Stimulated activated CD4-positive, alpha-beta T cell treated with anti-CD3 and anti-CD28 coated beads, Interleukin-1b, Interleukin-23, amount 100 ng/mL, for 1 hour (primary cell): Measurements from ENCODE around the gene PLVAP.
"Not testable (repeated sequence)": the region's sequence is repeated elsewhere in the genome, so short reads cannot be mapped to it uniquely, and the experiment has no call there.

ENCODE experiments used
- DNase-seq, 2 donors: peaks; one replicate each; pipeline ENCODE4 v3.0.0-alpha.2; 2020; ENCODE audit warnings: low read depth in 2 of 2

The PLVAP gene

DNA sequence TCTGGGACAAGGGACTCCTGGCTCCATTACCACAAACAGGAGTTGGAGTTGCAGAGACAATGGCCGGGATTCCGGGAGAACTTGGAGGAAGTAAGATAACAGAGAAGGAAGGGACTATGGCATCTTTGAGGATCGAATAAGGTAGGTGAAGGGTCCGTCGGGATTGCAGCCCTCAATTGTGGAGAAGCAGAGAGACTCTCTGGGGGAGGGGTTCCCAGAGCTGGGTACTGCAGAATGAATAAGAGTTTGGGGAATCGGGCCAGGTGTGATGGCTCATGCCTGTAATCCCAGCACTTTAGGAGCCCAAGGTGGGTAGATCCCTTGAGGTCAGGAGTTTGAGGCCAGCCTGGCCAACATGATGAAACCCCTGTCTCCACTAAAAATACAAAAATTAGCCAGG is 24.5 kb upstream of the PLVAP start:
- no peak for DNase-seq

DNA sequence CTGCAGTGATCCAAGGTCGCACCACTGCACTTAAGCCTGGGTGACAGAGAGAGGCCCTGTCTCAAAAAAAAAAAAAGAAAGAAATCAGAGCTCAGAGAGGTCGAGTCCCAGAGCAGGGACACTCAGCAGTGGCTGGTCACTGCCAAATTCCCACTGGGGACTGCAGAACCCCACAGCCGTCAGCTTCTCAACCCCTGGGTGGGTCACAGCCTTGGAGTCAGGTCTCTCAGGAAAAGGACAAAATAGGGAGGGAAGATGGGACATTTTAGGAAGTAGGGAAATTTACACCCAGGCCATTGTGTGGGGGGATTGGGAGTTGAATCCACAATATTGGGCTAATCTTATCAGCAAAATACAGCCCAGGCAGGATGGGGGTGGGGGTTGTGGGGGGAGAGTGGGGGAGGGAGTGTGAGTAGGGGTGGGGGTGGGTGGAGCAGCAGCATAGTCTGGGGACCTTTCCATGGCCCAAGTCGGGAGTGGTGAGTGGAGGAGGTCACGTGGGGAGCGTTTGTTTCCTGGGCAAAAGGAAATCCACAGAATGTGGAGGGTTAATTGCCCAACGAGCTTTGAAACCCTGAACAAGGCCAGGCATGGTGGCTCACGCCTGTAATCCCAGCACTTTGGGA is 21.9 kb upstream of the PLVAP start:
- no peak for DNase-seq

DNA sequence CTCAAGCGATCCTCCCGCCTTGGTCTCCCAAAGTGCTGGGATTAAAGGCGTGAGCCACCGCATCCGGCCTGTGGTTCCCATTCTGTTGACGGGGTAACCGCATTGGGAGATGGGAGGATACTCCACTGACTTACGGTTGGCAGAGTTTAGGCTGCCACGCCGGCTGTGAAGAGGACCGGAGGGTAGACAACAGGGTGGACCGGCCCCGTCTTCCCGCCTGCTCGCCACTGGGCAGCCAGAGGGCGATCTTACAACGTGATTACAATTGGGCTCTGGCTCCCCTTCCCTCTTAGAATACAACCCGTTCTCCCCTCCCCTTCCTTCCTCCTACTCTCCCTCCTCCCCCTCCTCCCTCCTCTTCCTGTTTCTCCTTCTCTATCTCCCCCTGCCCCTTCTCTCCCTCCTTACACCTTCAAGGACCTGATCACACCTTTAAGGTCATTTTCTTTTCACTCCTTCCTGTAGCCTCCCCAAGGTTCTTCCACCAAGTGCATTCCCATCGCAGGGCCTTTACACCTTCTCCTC is 17.8 kb upstream of the PLVAP start:
- DNase-seq, result peak in 1 of 2 donors; percentile 60

DNA sequence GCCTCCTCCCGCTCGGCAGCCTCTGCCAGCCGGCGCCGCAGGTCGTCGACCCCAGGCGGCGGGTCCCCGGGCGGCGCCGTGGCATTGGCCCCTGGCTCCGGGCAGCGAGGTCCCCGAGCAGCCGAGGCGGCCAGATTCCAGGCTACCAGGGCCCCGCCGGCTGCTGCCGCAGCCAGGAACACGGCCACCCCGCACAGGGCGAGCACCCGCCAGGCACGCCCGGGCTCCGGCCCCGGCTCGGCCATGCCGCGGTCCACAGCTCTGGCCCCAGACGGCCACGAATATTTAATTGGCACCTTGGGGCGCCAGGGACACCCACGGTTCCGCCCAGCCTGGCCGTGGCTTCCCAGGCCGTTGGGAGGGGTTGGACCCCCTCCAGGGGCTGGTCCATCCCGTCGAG is 16.8 kb upstream of the PLVAP start, which contains the start of gene CCDC194:
CCDC194 (minus strand) TSS at position 283 of the 400 bp plus-strand sequence; CDS start at position 245, 38 bp downstream.
- DNase-seq, result no peak

DNA sequence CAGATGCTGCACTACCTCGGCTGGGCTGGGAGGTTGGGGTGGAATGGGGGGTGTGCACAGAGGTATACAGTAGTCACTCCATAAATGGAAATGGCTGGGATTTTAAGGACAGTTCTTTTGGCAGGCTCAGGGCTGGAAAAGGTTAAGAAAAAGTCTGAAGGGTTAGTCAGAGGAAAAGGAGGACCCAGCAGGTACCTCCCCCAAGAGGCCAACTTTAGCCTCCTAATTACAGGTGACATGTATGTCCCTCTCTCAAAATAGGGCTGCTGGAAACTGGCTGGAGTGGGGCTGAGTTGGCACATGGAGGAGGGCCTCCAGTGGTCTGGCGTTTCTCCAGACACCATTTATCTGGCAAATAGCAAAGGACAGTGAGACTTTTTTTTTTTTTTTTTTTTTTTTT is 15.9 kb upstream of the PLVAP start:
- no peak for DNase-seq

DNA sequence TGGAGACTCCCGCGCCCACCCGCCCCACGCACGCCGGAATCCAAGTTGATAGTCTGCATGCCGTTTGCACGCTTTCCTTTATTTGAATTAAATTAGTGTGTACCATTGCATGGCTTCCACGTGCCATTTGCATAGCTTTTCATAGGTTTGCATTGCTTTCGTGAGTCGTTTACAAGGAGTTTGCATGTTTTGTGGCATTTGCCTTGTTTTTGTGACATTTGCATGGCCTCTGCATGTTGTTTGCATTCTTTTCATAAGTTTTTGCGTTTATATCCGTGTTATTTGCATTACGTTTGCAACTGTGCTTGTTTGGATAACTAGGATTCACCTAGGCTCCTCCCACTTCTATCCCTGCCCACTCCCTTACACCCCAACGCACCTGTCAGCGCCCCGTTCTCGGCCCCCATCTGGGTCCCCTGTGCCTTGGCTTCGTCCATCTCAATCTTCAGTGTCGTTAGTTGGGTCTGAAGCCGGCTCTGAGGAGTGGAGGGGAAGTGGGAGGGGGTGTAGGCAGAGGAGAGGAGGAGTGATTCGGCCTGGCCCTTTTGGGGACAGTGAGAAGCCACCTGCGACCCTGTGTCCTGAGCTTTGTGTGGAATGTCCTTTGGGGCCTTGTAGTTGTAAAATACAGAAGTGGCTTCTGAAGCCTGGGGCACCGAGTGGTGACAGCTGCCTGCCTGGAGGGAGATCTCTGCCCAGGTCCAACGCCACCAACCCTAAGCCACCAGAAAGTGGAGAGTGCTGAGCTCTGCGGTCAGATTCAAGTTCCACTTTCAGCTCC is 14.4 kb upstream of the PLVAP start:
- DNase-seq, result no peak

DNA sequence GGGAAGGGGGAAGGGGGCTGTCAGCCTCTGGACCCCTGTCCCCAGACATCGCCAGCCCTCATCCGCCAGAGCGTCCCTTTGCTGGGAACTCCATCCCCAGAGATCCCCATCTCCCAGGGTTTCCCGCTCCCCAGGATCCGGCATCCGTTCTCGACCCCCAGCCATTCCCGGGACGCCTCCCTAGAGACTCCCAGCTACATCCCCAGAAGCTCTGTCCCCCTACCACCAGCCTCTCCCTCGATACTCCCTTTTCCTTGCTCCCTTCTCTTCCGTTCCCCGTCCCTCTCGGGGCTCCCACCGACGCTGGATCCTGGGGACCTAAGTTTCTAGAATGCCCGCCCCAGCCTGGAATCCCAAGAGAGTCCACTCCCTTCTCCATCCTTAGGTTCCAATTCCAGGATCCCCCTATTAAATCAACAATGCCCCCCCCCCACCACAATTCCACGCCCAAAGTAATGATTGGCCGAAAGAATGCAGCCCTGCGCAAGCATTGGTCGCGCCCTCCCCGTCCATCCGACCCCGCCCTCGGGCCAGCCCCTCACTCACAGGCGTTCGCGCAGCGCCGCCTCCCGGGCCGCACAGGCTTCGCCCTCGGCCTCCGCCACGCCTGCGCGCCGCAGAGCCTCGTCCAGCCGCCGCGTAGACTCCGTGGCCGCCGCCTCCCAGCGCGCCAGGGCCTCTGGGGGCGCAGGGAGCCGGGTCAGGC is 13.7 kb upstream of the PLVAP start:
- DNase-seq, result peak; percentile 60 to 82

DNA sequence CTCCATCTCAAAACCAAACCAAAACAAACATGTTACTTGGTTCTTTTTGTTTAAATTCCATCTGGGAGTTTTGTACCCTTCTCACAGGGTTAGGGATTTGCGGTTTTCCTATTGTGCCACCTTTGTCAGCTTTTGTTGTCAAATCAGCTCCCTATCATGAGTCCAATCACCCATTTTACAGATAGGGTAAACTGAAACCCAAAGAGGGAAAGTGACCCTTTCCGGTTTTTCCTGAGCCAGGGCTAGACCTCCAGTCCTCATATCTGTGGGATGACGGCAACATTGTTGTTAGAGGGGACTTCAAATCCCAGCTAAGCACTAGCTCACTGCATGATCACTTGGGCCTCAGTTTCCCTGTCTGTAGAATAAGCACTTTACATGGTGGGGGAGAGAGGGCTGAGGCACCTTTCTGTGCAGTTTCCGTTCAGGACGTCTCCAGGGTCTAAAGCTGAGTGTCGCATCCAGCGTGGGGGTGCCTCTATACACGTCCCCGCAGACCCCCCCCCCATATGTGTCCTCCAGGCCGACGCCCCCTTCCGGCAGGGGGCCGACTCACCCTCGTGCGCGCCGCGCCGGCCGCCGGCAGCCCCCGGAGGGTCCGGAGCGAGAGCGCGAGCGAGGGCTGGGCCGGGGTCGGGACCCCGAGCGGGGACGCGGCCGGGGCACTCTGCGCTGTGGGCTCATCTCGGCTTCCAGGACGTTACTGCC is 13.0 kb upstream of the PLVAP start:
- DNase-seq, result no peak

DNA sequence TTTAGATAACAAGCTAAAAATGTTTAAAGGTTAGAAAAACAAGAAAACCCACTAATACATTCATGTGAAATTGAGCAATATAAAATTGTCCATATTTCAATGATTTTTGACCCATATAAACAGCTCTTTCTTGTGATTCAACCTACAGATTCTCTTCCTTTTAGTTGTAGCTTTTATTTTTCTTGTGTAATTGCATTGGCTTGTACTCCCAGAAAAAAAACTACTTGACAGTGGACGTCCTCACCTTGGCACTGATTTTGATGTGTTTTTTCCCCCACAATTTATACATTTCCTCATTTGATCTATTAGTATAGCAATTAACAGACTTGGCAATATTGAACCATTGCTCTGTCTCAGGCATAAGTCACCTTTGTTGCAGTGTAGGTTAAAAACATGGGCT is 12.1 kb upstream of the PLVAP start:
- DNase-seq, result no peak

DNA sequence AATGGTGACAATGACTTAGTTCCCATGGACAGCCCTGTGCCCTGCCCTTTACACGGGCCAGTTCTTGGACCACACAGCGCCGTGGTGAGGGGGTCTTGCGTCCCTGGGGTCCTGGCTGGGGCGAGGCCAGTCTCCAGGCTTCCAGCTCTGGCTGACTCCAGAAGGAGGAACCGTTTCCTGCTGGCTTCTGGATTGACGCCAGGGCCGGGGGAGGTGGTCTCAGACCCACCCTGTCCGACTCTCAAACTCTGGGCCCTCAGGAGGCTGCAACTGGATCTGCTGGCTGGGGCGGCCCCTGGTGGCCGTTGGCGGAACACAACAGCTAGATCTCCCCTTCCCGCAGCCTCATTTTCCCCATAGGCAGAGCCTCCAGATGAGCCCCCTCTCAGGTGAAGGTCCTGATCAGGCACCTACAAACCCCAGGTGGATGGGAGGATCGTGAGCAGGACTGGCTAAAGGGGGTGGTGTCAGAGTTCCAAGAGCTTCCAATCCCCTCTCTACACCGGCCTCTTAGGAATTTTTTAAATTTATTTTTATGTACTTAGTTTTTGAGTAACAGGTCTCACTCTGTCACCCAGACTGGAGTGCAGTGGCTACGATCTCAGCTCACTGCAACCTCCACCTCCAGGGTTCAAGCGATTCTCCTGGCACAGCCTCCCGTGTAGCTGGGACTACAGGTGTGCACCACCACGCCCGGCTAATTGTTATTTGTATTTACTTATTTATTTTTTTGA is 8.9 kb upstream of the PLVAP start:
- DNase-seq, result peak in 1 of 2 donors; percentile 51

DNA sequence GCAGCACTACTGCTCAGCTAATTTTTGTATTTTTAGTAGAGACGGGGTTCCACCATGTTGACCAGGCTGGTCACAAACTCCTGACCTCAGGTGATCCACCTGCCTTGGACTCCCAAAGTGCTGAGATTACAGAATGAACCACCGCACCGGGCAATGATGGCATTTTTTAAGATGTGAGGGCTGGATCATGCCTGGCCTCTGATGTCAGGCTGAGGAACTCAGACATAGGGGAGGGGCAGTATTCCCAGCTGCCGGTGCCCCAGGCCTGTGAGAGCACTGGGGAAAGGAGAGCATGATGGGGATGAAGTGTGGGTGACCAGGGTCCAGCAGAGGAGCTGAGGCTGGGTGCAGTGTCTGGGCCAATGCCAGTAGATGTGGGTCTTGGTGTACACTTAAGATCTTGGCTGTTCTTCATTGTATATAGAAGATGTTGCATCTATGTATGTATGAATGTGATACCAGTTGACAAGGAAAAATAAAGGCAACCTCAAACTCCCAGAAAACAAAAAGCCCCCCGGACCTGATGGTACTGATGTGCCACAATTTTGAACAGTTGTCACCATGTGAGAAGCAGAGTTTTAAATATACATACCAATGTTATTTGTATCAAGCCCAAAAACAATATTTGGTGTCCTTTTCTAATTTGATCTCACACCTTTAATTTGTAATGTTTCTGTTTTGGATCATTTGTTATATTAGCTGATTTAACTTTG is 3.4 kb upstream of the PLVAP start:
- DNase-seq, result no peak

DNA sequence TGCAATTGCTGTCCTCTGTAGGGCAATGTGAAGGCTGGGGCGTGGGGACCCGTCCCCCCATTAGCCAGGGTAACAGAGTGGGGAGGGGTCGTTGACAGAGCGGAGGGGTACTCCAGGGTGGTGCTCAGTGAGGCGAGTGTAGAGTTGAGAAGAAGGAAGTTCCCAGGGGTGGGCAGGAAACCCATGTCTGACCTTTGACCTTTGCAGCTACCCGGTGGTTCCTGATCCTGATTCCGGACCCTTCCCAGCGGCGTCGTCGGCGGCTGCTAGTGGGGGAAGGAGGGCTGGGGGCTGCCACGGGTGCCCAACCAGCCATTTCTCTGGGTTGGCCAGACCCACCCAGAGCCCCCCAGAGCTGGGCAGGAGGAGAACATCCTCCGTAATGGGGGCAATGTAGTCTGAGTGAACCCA is 2.1 kb upstream of the PLVAP start:
- DNase-seq, result no peak

DNA sequence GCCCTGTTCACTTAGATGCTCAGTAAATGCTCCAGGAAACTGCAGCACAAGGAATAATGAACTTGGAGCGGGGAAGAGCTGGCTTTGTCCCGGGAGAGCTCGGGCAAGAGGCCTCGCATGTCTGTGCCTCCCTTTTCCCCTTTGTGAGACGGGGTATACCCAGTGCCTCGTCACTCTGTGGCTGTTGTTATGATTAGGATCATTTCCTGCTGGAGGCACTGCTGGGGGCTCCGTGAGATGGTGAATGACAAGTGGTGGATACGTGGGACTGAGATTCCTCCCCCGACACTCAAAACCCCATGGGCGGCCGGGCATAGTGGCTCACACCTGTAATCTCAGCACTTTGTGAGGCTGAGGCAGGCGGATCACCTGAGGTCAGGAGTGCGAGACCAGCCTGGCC is 1.1 kb upstream of the PLVAP start:
- DNase-seq, result no peak

DNA sequence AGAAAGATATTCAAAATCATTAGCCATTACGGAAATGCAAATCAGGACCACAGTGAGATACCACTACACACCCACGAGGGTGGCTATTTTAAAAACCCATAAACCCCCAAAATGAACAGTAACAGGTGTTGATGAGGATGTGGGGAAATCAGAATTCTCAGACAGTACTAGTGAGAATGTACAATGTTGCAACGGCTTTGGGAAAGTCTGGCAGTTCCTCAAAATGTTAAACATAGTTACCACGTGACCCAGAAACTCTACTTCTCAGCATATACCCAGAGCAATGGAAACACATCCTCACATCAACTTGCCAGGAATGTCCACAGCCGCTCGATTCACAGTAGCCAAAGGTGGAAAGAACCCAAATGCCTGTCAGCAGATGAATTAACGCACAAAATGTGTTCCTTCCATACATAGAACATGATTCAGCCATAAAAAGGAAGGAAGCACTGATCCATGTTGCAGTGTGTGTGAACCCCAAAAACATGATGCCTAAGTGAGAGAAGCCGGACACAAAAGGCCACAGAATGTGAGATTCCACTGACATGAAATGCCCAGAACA is 7.0 kb downstream of the PLVAP start:
- DNase-seq, result no peak

DNA sequence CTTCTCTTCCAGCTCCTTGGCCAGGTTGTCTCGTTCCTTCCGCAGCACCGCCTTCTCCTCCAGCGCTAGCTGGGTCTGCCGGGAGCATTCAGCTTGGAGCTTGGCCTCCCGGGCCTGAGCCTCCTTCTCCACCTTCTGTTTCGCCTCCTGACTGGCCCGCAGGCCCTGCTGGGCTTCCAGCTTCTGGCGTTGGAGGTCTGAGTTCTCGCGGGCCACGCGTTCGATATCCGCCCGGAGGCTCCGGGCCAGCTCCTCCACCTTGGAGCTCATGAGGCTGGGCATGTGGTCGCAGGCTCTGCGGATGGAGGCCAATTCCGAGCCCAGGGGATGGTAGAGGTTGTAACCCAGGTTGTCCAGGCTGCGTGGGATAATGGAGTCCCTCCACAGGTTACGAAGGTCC is 11.8 kb downstream of the PLVAP start:
- DNase-seq, result no peak

DNA sequence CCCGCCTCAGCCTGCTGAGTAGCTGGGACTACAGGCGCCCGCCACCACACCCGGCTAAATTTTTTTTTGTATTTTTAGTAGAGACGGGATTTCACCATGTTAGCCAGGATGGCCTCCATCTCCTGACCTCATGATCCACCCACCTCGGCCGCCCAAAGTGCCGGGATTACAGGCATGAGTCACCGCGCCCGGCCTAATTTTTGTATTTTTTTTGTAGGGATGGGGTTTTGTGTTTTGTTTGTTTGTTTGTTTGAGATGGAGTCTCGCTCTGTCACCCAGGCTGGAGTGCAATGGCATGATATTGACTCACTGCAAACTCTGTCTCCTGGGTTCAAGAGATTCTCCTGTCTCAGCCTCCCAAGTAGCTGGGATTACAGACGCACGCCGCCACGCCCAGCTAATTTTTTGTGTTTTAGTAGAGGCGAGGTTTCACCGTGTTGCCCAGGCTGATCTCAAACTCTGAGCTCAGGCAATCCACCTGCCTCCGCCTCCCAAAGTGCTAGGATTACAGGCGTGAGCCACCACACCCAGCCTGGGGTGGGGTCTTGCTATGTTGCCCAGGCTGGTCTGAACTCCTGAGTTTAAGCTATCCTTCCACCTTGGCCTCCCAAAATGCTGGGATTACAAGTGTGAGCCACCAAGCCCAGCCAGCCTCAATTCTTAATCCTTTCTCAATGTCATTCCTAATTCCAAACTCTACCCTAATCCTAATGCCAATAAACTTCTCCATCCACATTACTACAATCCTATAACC is 13.1 kb downstream of the PLVAP start:
- not testable (repeated sequence) for DNase-seq

DNA sequence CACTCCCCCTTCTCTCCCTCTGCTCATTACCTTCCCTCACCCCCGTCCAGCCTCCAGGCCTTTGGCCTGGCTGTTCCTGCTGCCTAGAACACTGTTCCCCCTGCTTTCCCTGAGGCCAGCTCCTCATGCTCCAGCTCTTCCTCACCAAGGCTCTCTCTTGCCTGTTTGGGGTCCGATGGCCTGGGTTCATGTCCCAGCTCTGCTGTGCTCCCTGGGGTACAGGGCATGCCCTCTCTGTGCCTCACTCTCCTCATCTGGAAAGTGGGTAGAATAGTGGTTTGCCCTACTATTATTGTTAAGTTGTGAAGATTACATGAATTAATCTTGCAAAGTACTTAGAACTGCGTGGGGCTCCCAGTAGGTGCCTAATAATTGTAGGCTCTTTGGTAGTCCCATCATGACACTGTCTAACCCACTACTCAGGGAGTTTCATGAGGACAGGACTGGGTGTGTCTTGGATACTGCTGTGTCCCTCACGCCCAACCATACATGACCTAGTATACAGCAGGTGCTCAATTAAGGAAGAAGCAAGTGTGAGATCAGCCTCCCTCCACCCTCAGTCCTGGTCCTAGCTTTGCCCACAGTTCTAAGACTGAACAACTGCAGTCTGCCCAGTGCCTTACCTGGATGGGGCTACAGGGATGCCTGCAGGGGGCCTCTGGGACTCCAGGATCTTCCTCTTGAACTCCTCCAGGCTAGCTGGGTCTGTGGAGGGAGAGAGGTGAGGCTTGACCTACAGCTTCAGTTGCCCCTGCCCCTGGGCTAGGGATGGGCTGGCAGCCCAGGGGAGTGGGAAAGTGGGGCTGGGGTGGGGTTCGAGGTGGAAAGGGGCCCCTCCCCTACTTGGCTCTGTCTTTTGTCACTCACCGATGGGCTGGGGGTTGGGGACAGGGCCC is 17.0 kb downstream of the PLVAP start:
- DNase-seq, result no peak

DNA sequence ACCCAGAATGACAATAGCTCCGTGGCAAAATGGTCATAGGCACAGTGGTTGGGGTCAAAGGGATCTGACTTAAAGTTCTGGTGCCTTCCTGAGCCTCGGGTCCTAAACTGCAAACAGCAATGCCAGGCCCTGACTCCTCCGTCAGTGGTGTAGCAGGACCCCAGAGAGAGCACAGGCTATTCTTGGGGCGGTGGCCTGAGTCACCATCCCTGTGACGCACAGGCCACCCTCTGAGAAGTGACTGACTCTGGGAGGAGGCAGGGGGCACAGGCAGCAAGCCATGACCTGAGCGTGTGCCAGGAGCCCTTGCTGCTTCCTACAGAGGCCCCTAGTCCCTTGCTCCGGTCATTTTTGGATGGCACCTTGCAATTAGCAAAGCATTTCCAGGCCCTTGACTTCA is 18.7 kb downstream of the PLVAP start:
- no peak for DNase-seq
